ENCODE data around the gene BFSP2.
A peak's percentile ranks its signal among the peaks of the same experiment; 100 is the strongest.
"Not testable (repeated sequence)": the region's sequence is repeated elsewhere in the genome, so short reads cannot be mapped to it uniquely, and the experiment has no call there.

The BFSP2 gene

GRCh38 chr3:133478624-133479023 is 78.8 kb downstream of the BFSP2 start:
- H3K9me3 ChIP-seq (replicated peaks; ENCODE audit: insufficient read depth, low read length) = no peaks in the 10 kb centered on the region
- no peaks in the 10 kb centered on the region for H3K27me3 ChIP-seq (replicated peaks; ENCODE audit: insufficient read depth, low read length)
- TF ChIP-seq EZH2 (optimal IDR thresholded peaks at IDR 0.05; ENCODE audit: low read depth, low read length) = no peak
- TF ChIP-seq CTCF (IDR thresholded peaks at IDR 0.05; ENCODE audit: low read length) = no peak
- no peak for TF ChIP-seq EZH2phosphoT487 (IDR thresholded peaks at IDR 0.05; ENCODE audit: low read length)
- DNase-seq = no peak
- H3K4me1 ChIP-seq (ENCODE audit: low read length) = peaks cover 68% of the 10 kb centered on the region
- no peaks in the 10 kb centered on the region for H4K20me1 ChIP-seq (ENCODE audit: insufficient read depth, low read length)
- no peaks in the 10 kb centered on the region for H3K9me2 ChIP-seq (replicated peaks; ENCODE audit: insufficient read depth, low read length)
- 0 out of 2 replicates have a peak overlapping the region, but pooled peaks have one; percentile 1 for H2AFZ ChIP-seq (ENCODE audit: low read length)
- H3K36me3 ChIP-seq (replicated peaks; ENCODE audit: insufficient read depth, low read length) = no peaks in the 10 kb centered on the region
- H3K4me3 ChIP-seq (ENCODE audit: low read length) = no peak overlapping the region
- peak overlapping the region; percentile 50 for H3K4me2 ChIP-seq (ENCODE audit: low read depth, low read length)
- H3K79me2 ChIP-seq (ENCODE audit: low read length) = peaks cover 11% of the 10 kb centered on the region; the same call in 1 of the 2 replicates
- peaks cover 70% of the 10 kb centered on the region for H3F3A ChIP-seq (ENCODE audit: insufficient read depth, low read length)
- H3K9ac ChIP-seq (ENCODE audit: low read length) = peak overlapping the region; percentile 87
- H3K27ac ChIP-seq (ENCODE audit: low read length) = peak overlapping the region; percentile 95

DNA sequence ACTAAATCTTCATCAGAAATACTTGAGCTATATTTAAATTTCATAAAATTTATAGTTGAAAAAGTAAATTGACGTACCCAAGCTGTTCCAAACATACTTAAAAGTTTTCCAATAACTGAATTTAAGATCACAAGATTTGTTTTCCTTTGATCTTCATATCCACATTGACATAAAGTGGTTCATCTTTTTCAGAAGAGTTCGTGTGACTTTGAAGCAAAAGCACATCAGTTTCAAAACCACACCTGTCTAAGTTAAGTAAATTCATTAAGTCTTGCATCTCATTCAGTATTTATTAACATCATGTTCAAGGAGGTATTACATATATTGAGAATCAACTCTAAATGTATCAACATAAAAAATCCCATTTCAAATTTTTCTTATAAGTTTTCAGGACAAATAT is 79.5 kb downstream of the BFSP2 start:
- no peak for TF ChIP-seq EZH2phosphoT487 (IDR thresholded peaks at IDR 0.05; ENCODE audit: low read length)
- no peak for TF ChIP-seq CTCF (IDR thresholded peaks at IDR 0.05; ENCODE audit: low read length)
- no peak for TF ChIP-seq EZH2 (optimal IDR thresholded peaks at IDR 0.05; ENCODE audit: low read depth, low read length)
- peak; percentile 68 for DNase-seq
- Histone ChIP-seq H3K9me3 (replicated peaks; ENCODE audit: insufficient read depth, low read length) (no peaks in the 10 kb centered on the region), H3K9ac (ENCODE audit: low read length) (peak overlapping the region; percentile 87; the same call in 1 of the 2 replicates), H3K79me2 (ENCODE audit: low read length) (peaks cover 6% of the 10 kb centered on the region; the same call in 1 of the 2 replicates), H3K9me2 (replicated peaks; ENCODE audit: insufficient read depth, low read length) (no peaks in the 10 kb centered on the region), H4K20me1 (ENCODE audit: insufficient read depth, low read length) (no peaks in the 10 kb centered on the region), H3K4me1 (ENCODE audit: low read length) (peaks cover 68% of the 10 kb centered on the region), H3K27ac (ENCODE audit: low read length) (peak overlapping the region; percentile 95), H3K4me2 (ENCODE audit: low read depth, low read length) (peak overlapping the region; percentile 63), H3F3A (ENCODE audit: insufficient read depth, low read length) (peaks cover 62% of the 10 kb centered on the region), H3K27me3 (replicated peaks; ENCODE audit: insufficient read depth, low read length) (no peaks in the 10 kb centered on the region), H2AFZ (ENCODE audit: low read length) (no peak overlapping the region), H3K4me3 (ENCODE audit: low read length) (no peak overlapping the region; the same call in 1 of the 2 replicates), H3K36me3 (replicated peaks; ENCODE audit: insufficient read depth, low read length) (no peaks in the 10 kb centered on the region)

GRCh38 chr3:133479895-133480669 is 80.2 kb downstream of the BFSP2 start:
- H3K4me2 ChIP-seq (ENCODE audit: low read depth, low read length) = peak overlapping the region; percentile 63
- TF ChIP-seq EZH2phosphoT487 (IDR thresholded peaks at IDR 0.05; ENCODE audit: low read length) = no peak
- no peak for TF ChIP-seq CTCF (IDR thresholded peaks at IDR 0.05; ENCODE audit: low read length)
- no peak for TF ChIP-seq EZH2 (optimal IDR thresholded peaks at IDR 0.05; ENCODE audit: low read depth, low read length)
- no peaks in the 10 kb centered on the region for H3K36me3 ChIP-seq (replicated peaks; ENCODE audit: insufficient read depth, low read length)
- peaks cover 65% of the 10 kb centered on the region for H3K4me1 ChIP-seq (ENCODE audit: low read length)
- DNase-seq = peak; percentile 82
- no peaks in the 10 kb centered on the region for H3K9me3 ChIP-seq (replicated peaks; ENCODE audit: insufficient read depth, low read length)
- H3F3A ChIP-seq (ENCODE audit: insufficient read depth, low read length) = peaks cover 60% of the 10 kb centered on the region
- H3K79me2 ChIP-seq (ENCODE audit: low read length) = peaks cover 6% of the 10 kb centered on the region; the same call in 1 of the 2 replicates
- peak overlapping the region; percentile 87 for H3K9ac ChIP-seq (ENCODE audit: low read length)
- no peaks in the 10 kb centered on the region for H3K27me3 ChIP-seq (replicated peaks; ENCODE audit: insufficient read depth, low read length)
- H2AFZ ChIP-seq (ENCODE audit: low read length) = no peak overlapping the region
- peak overlapping the region; percentile 95 for H3K27ac ChIP-seq (ENCODE audit: low read length)
- no peaks in the 10 kb centered on the region for H4K20me1 ChIP-seq (ENCODE audit: insufficient read depth, low read length)
- H3K4me3 ChIP-seq (ENCODE audit: low read length) = 0 out of 2 replicates have a peak overlapping the region, but pooled peaks have one; percentile 3
- H3K9me2 ChIP-seq (replicated peaks; ENCODE audit: insufficient read depth, low read length) = no peaks in the 10 kb centered on the region

GRCh38 chr3:133482474-133482873 is 82.6 kb downstream of the BFSP2 start:
- H2AFZ ChIP-seq (ENCODE audit: low read length); H3K27ac ChIP-seq (ENCODE audit: low read length); H3K4me3 ChIP-seq (ENCODE audit: low read length); H3K9ac ChIP-seq (ENCODE audit: low read length); H3K9me3 ChIP-seq (replicated peaks; ENCODE audit: insufficient read depth, low read length); H3K9me2 ChIP-seq (replicated peaks; ENCODE audit: insufficient read depth, low read length); H3K36me3 ChIP-seq (replicated peaks; ENCODE audit: insufficient read depth, low read length); H3K4me2 ChIP-seq (ENCODE audit: low read depth, low read length); H3K27me3 ChIP-seq (replicated peaks; ENCODE audit: insufficient read depth, low read length); H4K20me1 ChIP-seq (ENCODE audit: insufficient read depth, low read length); H3K79me2 ChIP-seq (ENCODE audit: low read length); DNase-seq: not testable (repeated sequence)
- H3K4me1 ChIP-seq (ENCODE audit: low read length) = peaks cover 44% of the 10 kb centered on the region
- peaks cover 36% of the 10 kb centered on the region for H3F3A ChIP-seq (ENCODE audit: insufficient read depth, low read length)

All from MM.1S (cell line).